LNCaP clone FGC (cell line): Measurements from ENCODE around the gene AP2A2.
"Not testable (repeated sequence)": the region's sequence is repeated elsewhere in the genome, so short reads cannot be mapped to it uniquely, and the experiment has no call there.

Experiments used
- DNase-seq: peaks from one replicate; pipeline ENCODE4 v3.0.0-alpha.2; 2011; ENCODE audit warnings: low read depth
- H3K4me3 ChIP-seq: 2 replicates; pipeline ENCODE4 v1.5.1; 2011; ENCODE audit warnings: mild to moderate bottlenecking, low read depth, low read length, control low read depth
- CTCF ChIP-seq: IDR thresholded peaks from 2 replicates; pipeline ENCODE4 v1.5.1; 2012; ENCODE audit warnings: mild to moderate bottlenecking; ENCODE audit not compliant: control insufficient read depth, insufficient read depth; ENCODE audit errors: extremely low read depth

Gene AP2A2

DNA sequence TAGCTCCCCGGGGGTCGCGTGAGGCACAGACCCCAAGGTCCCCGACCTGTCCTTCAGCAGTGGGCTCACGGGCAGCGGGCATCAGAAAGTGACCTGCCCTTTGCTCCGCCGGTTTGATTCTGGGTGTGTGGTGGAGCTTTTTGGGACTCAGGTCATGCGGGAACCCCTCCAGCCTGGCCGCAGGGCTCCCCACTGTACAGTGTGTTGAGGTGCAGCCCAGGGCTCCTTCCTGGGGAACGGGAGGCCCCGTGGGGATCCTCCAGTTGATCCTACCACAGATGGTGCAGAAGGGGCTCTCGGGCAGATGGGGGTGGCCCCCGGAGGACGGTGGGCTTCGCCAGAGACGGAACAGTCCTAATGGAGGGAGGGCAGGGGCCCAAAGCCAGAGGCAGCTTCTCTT is 86.6 kb downstream of the AP2A2 start:
- no peak for TF ChIP-seq CTCF
- no peak for DNase-seq
- no peak overlapping the region for H3K4me3 ChIP-seq

- TF ChIP-seq CTCF: no peak
- no peak overlapping the region for H3K4me3 ChIP-seq
- DNase-seq: no peak
Measured at GRCh38 chr11:1012740-1013630, 87.3 kb downstream of the AP2A2 start.

DNA sequence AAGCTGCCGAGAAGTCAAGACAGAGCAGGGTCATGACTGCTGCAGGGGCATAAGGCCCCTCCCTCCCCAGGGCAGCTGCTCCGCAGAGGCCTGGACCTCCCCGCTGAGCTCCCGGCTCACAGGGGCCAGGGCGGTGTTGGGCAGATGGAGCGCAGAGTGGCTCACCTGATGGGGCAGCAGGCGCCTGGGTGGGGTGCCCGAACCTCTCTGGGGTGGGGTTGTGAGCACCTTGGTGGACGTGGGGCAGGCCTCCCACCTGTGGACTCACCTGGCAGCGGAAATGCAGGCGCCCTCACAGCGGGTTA is 87.9 kb downstream of the AP2A2 start:
- H3K4me3 ChIP-seq: no peak overlapping the region
- no peak for DNase-seq
- no peak for TF ChIP-seq CTCF

DNA sequence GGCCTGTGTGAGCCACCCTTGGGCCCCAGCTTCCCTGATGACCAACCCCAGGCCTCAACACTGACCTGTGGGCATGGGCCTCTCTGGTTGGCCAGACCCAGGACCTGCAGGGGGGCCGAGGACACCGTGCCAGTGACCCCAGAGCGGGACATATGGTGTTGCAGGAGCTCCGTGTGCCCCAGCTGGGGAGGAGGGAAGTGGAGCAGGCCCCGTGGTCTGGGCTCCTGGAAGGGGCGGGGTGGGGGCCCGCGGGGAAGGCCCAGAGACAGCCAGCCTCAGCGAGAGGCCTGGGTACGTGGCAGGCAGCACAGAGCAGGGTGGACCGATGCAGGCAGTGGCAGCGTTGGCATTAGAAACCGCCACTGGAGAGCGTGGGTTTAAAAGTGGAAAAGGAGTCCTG is 88.6 kb downstream of the AP2A2 start:
- no peak for TF ChIP-seq CTCF
- no peak for DNase-seq
- no peak overlapping the region for H3K4me3 ChIP-seq

GRCh38 chr11:1015064-1015463 is 89.4 kb downstream of the AP2A2 start:
- no peak for DNase-seq
- TF ChIP-seq CTCF: no peak
- no peak overlapping the region for H3K4me3 ChIP-seq

- no peak for DNase-seq
- no peak overlapping the region for H3K4me3 ChIP-seq
- no peak for TF ChIP-seq CTCF
Measured at GRCh38 chr11:1015826-1016545, 90.3 kb downstream of the AP2A2 start.

DNA sequence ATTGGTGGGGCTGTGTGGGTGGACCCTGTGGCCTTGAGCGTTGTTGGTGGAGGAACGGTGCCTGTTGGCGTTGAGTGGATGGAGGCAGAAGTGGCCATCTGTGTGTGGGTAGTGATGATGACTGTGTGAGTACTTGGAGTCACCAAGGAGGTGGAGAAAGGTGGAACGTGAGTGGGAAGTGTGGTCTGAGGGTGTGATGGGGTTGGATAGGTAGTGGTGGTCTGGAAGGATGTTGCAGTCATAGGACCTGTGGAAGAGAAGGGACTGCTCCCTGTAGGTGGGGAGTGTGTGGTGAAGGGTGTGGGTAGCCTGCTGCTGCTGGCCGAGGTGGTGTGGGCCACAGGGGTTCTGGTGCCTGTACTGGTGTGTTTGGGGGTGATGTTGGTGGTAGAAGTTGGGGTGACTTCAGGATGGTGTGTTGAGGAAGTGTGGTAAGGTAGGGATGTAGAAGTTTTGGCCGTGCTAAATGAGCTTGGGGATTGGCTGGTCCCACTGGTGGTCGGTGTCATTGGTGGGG is 91.0 kb downstream of the AP2A2 start:
- not testable (repeated sequence) for DNase-seq, H3K4me3 ChIP-seq
